ENCODE measurements around the gene FYTTD1. TPM values are rescaled to one million over a fixed set of nuclear protein-coding genes. Genes with fewer than 3 reads are reported as not detected.

The FYTTD1 gene
- polyA plus RNA-seq, 1 donor from 2014 or later = 87.0 TPM

DNA sequence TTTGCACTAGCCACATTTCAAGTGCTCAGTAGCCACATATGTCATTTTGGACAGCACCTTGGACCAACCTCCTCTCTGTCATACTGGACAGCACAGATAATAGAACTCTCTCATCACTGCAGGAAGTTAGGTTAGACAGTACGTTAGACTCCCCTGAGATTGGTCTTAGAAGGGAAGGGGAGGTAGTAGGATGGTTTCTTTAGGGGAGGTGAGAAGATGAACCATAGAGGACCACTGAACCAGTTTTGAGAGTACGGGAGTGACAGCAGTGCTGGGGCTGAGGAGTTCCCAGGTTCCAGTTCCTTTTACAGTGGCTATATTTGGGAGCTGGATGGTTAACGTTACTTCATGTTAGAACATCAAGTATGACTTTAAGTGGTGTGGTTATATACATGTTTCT, 49.2 kb downstream of the FYTTD1 start:
- no peaks in the 10 kb centered on the region for H3K9me2 ChIP-seq (ENCODE audit: insufficient read depth, low read length)

DNA sequence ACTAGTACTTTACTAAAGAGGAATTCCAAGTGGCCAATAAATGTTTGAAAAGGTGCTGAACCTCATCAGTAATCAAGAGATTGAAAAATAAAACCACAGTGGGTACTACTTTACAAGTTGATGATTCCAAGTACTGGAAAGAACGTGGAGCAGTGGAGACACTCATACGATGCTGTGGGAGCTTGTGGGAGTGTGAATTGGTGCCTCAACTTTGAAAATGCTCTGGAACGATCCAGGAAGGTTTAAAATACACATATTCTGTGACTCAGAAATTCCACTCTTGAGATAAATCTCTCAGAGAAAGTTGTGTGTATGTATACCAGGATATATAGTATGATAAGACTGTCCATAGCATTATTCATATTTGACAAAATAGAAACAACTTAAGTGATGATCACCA, 50.7 kb downstream of the FYTTD1 start:
- Histone ChIP-seq H3K79me2 (replicated peaks; ENCODE audit: insufficient read depth, low read length) (peaks cover 80% of the 10 kb centered on the region), H3K9ac (ENCODE audit: low read length) (no peak overlapping the region), H3K9me3 (ENCODE audit: low read length) (no peaks in the 10 kb centered on the region), H3K9me2 (ENCODE audit: insufficient read depth, low read length) (no peaks in the 10 kb centered on the region), H2AFZ (ENCODE audit: low read depth, low read length) (no peak overlapping the region), H3F3A (ENCODE audit: insufficient read depth, low read length, poor library complexity, severe bottlenecking) (no peaks in the 10 kb centered on the region), H3K4me2 (ENCODE audit: low read length) (no peak overlapping the region), H3K36me3 (ENCODE audit: insufficient read depth, low read length) (no peaks in the 10 kb centered on the region), H4K20me1 (ENCODE audit: insufficient read depth) (no peaks in the 10 kb centered on the region), H3K27ac (ENCODE audit: low read length) (no peak overlapping the region), H3K27me3 (ENCODE audit: insufficient read depth, low read depth, low read length) (no peaks in the 10 kb centered on the region), H3K4me3 (ENCODE audit: low read length) (no peak overlapping the region)
- TF ChIP-seq EP300 (conservative IDR thresholded peaks at IDR 0.05; ENCODE audit: poor library complexity, severe bottlenecking) (no peak), TAF1 (IDR thresholded peaks at IDR 0.05; ENCODE audit: low read depth) (no peak), SMC3 (conservative IDR thresholded peaks at IDR 0.05; ENCODE audit: poor library complexity) (no peak), RAD21 (conservative IDR thresholded peaks at IDR 0.05) (no peak), EZH2 (IDR thresholded peaks at IDR 0.05; ENCODE audit: borderline replicate concordance, insufficient read depth, low read length, poor library complexity, severe bottlenecking) (no peak), MXI1 (conservative IDR thresholded peaks at IDR 0.05; ENCODE audit: poor library complexity, severe bottlenecking) (no peak), POLR2AphosphoS5 (IDR thresholded peaks at IDR 0.05) (no peak)
- TF ChIP-seq, protein P1, sequence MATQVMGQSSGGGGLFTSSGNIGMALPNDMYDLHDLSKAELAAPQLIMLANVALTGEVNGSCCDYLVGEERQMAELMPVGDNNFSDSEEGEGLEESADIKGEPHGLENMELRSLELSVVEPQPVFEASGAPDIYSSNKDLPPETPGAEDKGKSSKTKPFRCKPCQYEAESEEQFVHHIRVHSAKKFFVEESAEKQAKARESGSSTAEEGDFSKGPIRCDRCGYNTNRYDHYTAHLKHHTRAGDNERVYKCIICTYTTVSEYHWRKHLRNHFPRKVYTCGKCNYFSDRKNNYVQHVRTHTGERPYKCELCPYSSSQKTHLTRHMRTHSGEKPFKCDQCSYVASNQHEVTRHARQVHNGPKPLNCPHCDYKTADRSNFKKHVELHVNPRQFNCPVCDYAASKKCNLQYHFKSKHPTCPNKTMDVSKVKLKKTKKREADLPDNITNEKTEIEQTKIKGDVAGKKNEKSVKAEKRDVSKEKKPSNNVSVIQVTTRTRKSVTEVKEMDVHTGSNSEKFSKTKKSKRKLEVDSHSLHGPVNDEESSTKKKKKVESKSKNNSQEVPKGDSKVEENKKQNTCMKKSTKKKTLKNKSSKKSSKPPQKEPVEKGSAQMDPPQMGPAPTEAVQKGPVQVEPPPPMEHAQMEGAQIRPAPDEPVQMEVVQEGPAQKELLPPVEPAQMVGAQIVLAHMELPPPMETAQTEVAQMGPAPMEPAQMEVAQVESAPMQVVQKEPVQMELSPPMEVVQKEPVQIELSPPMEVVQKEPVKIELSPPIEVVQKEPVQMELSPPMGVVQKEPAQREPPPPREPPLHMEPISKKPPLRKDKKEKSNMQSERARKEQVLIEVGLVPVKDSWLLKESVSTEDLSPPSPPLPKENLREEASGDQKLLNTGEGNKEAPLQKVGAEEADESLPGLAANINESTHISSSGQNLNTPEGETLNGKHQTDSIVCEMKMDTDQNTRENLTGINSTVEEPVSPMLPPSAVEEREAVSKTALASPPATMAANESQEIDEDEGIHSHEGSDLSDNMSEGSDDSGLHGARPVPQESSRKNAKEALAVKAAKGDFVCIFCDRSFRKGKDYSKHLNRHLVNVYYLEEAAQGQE (IDR thresholded peaks at IDR 0.05; ENCODE audit: borderline replicate concordance) = no peak
- TF ChIP-seq, protein P2, sequence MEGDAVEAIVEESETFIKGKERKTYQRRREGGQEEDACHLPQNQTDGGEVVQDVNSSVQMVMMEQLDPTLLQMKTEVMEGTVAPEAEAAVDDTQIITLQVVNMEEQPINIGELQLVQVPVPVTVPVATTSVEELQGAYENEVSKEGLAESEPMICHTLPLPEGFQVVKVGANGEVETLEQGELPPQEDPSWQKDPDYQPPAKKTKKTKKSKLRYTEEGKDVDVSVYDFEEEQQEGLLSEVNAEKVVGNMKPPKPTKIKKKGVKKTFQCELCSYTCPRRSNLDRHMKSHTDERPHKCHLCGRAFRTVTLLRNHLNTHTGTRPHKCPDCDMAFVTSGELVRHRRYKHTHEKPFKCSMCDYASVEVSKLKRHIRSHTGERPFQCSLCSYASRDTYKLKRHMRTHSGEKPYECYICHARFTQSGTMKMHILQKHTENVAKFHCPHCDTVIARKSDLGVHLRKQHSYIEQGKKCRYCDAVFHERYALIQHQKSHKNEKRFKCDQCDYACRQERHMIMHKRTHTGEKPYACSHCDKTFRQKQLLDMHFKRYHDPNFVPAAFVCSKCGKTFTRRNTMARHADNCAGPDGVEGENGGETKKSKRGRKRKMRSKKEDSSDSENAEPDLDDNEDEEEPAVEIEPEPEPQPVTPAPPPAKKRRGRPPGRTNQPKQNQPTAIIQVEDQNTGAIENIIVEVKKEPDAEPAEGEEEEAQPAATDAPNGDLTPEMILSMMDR (IDR thresholded peaks at IDR 0.05; ENCODE audit: poor library complexity, severe bottlenecking) = no peak

More for the DNA sequence above, 49.2 kb downstream of the FYTTD1 start:
- no peak overlapping the region for H3K4me3 ChIP-seq (ENCODE audit: low read length)
- no peaks in the 10 kb centered on the region for H3K36me3 ChIP-seq (ENCODE audit: insufficient read depth, low read length)
- no peaks in the 10 kb centered on the region for H3F3A ChIP-seq (ENCODE audit: insufficient read depth, low read length, poor library complexity, severe bottlenecking)
- no peak overlapping the region for H3K4me2 ChIP-seq (ENCODE audit: low read length)
- H3K9me3 ChIP-seq (ENCODE audit: low read length) = no peaks in the 10 kb centered on the region
- H3K27ac ChIP-seq (ENCODE audit: low read length) = no peak overlapping the region
- H4K20me1 ChIP-seq (ENCODE audit: insufficient read depth) = no peaks in the 10 kb centered on the region
- H3K9ac ChIP-seq (ENCODE audit: low read length) = no peak overlapping the region
- H3K27me3 ChIP-seq (ENCODE audit: insufficient read depth, low read depth, low read length) = no peaks in the 10 kb centered on the region
- peaks cover 89% of the 10 kb centered on the region for H3K79me2 ChIP-seq (replicated peaks; ENCODE audit: insufficient read depth, low read length)
- TF ChIP-seq POLR2AphosphoS5 (IDR thresholded peaks at IDR 0.05) = no peak
- TF ChIP-seq, protein P2 (IDR thresholded peaks at IDR 0.05; ENCODE audit: poor library complexity, severe bottlenecking) = no peak
- TF ChIP-seq SMC3 (conservative IDR thresholded peaks at IDR 0.05; ENCODE audit: poor library complexity) = no peak
- TF ChIP-seq RAD21 (conservative IDR thresholded peaks at IDR 0.05) = no peak
- TF ChIP-seq MXI1 (conservative IDR thresholded peaks at IDR 0.05; ENCODE audit: poor library complexity, severe bottlenecking) = no peak
- no peak for TF ChIP-seq EZH2 (IDR thresholded peaks at IDR 0.05; ENCODE audit: borderline replicate concordance, insufficient read depth, low read length, poor library complexity, severe bottlenecking)
- no peak for TF ChIP-seq TAF1 (IDR thresholded peaks at IDR 0.05; ENCODE audit: low read depth)
- TF ChIP-seq, protein P1 (IDR thresholded peaks at IDR 0.05; ENCODE audit: borderline replicate concordance) = no peak
- no peak overlapping the region for H2AFZ ChIP-seq (ENCODE audit: low read depth, low read length)

All from neural cell (in vitro differentiated cells).